IMR-90 (cell line): ENCODE results near the gene RASGRF1. TPM values are rescaled to one million over a fixed set of nuclear protein-coding genes. Genes with fewer than 3 reads are reported as not detected.
"Not testable (repeated sequence)": the region's sequence is repeated elsewhere in the genome, so short reads cannot be mapped to it uniquely, and the experiment has no call there.

Experiments used
- ATAC-seq: fragments of 200-7000 bp; cut with Tn5 transposase; 2 replicates; pipeline ENCODE4 v1.9.1; 2020; ENCODE audit warnings: low read depth, mild to moderate bottlenecking, moderate library complexity
- BruUV-seq: library from RNA; stranded (reverse); fragments of 400-500 nt; replicated peaks from 2 replicates; lab custom pipeline; 2021; lab: Mats Ljungman, UMichigan
- CTCF ChIA-PET: fragments of 300-600 bp; formaldehyde crosslinking; extraction: SDS; loops from one replicate; lab custom pipeline; 2021; ENCODE audit warnings: antibody characterized with exemption; lab: Yijun Ruan, JAX
- POLR2A ChIA-PET: fragments of 300-600 bp; sonication (Branson Sonifier 250); formaldehyde crosslinking; loops from one replicate; lab custom pipeline; 2022; ENCODE audit warnings: antibody characterized with exemption; ENCODE audit not compliant: unreplicated experiment; lab: Charles Lee
- DNase-seq: peaks from one replicate; pipeline ENCODE4 v3.0.0; 2013
- H2AFZ ChIP-seq: replicated peaks from 2 replicates; pipeline ENCODE3; 2013; ENCODE audit warnings: low read length, mild to moderate bottlenecking; ENCODE audit not compliant: poor library complexity
- H2AK5ac ChIP-seq: 2 replicates; pipeline ENCODE4 v1.6.1; 2013; ENCODE audit warnings: low read depth, low read length, inconsistent platforms
- H2AK9ac ChIP-seq: replicated peaks from 2 replicates; pipeline ENCODE3; 2013; ENCODE audit warnings: mild to moderate bottlenecking, low read depth, low read length, moderate library complexity; ENCODE audit not compliant: poor library complexity
- H2BK120ac ChIP-seq: 2 replicates; pipeline ENCODE4 v1.6.1; 2013; ENCODE audit warnings: low read depth, low read length, inconsistent platforms
- H2BK15ac ChIP-seq: 3 replicates; pipeline ENCODE4 v1.6.1; 2013; ENCODE audit warnings: low read depth, low read length, inconsistent platforms
- H2BK20ac ChIP-seq: 2 replicates; pipeline ENCODE4 v1.6.1; 2013; ENCODE audit warnings: low read depth, mild to moderate bottlenecking, inconsistent platforms, low read length, moderate library complexity
- H2BK5ac ChIP-seq: 2 replicates; pipeline ENCODE4 v1.6.1; 2013; ENCODE audit warnings: mild to moderate bottlenecking, low read depth, low read length, inconsistent platforms; ENCODE audit not compliant: poor library complexity, severe bottlenecking
- H3K14ac ChIP-seq: replicated peaks from 2 replicates; pipeline ENCODE4 v1.6.1; 2013; ENCODE audit warnings: low read depth, low read length, inconsistent platforms
- H3K18ac ChIP-seq: 2 replicates; pipeline ENCODE4 v1.6.1; 2013; ENCODE audit warnings: low read depth, low read length, control low read depth
- H3K23ac ChIP-seq: 2 replicates; pipeline ENCODE4 v1.6.1; 2013; ENCODE audit warnings: low read depth, low read length, inconsistent platforms
- H3K27ac ChIP-seq: 2 replicates; pipeline ENCODE4 v1.5.1; 2013; ENCODE audit warnings: mild to moderate bottlenecking, control low read depth, low read length; ENCODE audit not compliant: insufficient read depth
- H3K27me3 ChIP-seq: 2 replicates; pipeline ENCODE4 v1.6.1; 2013; ENCODE audit warnings: low read length; ENCODE audit not compliant: control insufficient read depth, insufficient read depth
- H3K36me3 ChIP-seq: 2 replicates; pipeline ENCODE4 v1.6.1; 2013; ENCODE audit warnings: low read length, mixed read lengths; ENCODE audit not compliant: control insufficient read depth, insufficient read depth
- H3K4ac ChIP-seq: 2 replicates; pipeline ENCODE4 v1.6.1; 2013; ENCODE audit warnings: low read depth, low read length, inconsistent platforms
- H3K4me1 ChIP-seq: 2 replicates; pipeline ENCODE4 v1.6.1; 2013; ENCODE audit warnings: low read length, mixed read lengths; ENCODE audit not compliant: control insufficient read depth, insufficient read depth
- H3K4me2 ChIP-seq: 2 replicates; pipeline ENCODE4 v1.6.1; 2013; ENCODE audit warnings: low read depth, mild to moderate bottlenecking, control low read depth, low read length, moderate library complexity
- H3K4me3 ChIP-seq: 2 replicates; pipeline ENCODE4 v1.5.1; 2013; ENCODE audit warnings: low read depth, mild to moderate bottlenecking, control low read depth, low read length, moderate library complexity; ENCODE audit not compliant: insufficient read depth
- H3K56ac ChIP-seq: 2 replicates; pipeline ENCODE4 v1.6.1; 2013; ENCODE audit warnings: low read length, inconsistent platforms; ENCODE audit not compliant: insufficient read depth; ENCODE audit errors: extremely low read depth
- H3K79me1 ChIP-seq, 2 experiments: 2 replicates each; pipeline ENCODE4 v1.6.1; 2013; ENCODE audit warnings: low read length in 2 of 2, inconsistent platforms in 1 of 2, low read depth in 1 of 2
- H3K9ac ChIP-seq: 2 replicates; pipeline ENCODE4 v1.6.1; 2013; ENCODE audit warnings: low read depth, low read length, control low read depth
- H3K9me1 ChIP-seq: 2 replicates; pipeline ENCODE4 v1.6.1; 2013; ENCODE audit warnings: low read length, inconsistent platforms; ENCODE audit not compliant: insufficient read depth
- H3K9me3 ChIP-seq: 2 replicates; pipeline ENCODE4 v1.6.1; 2013; ENCODE audit warnings: low read length; ENCODE audit not compliant: control insufficient read depth, insufficient read depth
- H4K20me1 ChIP-seq: 2 replicates; pipeline ENCODE4 v1.6.1; 2013; ENCODE audit warnings: low read length, inconsistent platforms; ENCODE audit not compliant: insufficient read depth
- H4K5ac ChIP-seq: 2 replicates; pipeline ENCODE4 v1.6.1; 2013; ENCODE audit warnings: mild to moderate bottlenecking, low read depth, low read length, control low read depth
- H4K8ac ChIP-seq, 2 experiments: 2 replicates each; pipeline ENCODE4 v1.6.1; 2013; ENCODE audit warnings: low read depth in 2 of 2, low read length in 2 of 2, control low read depth in 1 of 2, inconsistent platforms in 1 of 2
- H4K91ac ChIP-seq: 2 replicates; pipeline ENCODE4 v1.6.1; 2013; ENCODE audit warnings: low read depth, low read length, inconsistent platforms; ENCODE audit not compliant: insufficient read depth
- MAZ ChIP-seq: IDR thresholded peaks from 2 replicates; pipeline ENCODE4 v1.6.1; 2012; ENCODE audit warnings: low read depth, mild to moderate bottlenecking, low read length, improper control_type of control experiment, moderate library complexity, borderline replicate concordance
- NFE2L2 ChIP-seq: fragments of 150-350 bp; IDR thresholded peaks from 2 replicates; pipeline ENCODE4 v1.6.1; 2016; ENCODE audit warnings: low read depth, mild to moderate bottlenecking, low read length
- POLR2A ChIP-seq: IDR thresholded peaks from 2 replicates; pipeline ENCODE4 v1.6.1; 2012; ENCODE audit warnings: mild to moderate bottlenecking, low read depth, low read length
- WGBS, 2 experiments: methylation state at CpG; one replicate each; pipeline versions ENCODE4 v1.1.5 to v1.1.7; 2013; ENCODE audit warnings: missing lambda C conversion rate in 2 of 2; ENCODE audit not compliant: insufficient read length in 1 of 2; ENCODE audit errors: extremely low coverage in 2 of 2; 5-methylcytosine and 5-hydroxymethylcytosine counted together
- dilution Hi-C: fragments of 300-500 bp; cut with HindIII; formaldehyde crosslinking; loops from one replicate; pipeline ENCODE4 v1.14.3; 2018; ENCODE audit warnings: low sequenced_read_pairs; ENCODE audit not compliant: unreplicated experiment
- in situ Hi-C: fragments of 300-500 bp; cut with MboI; formaldehyde crosslinking; loops from 3 replicates; pipeline ENCODE4 v1.14.3; 2019; ENCODE audit warnings: low sequenced_read_pairs, inconsistent platforms, mixed read lengths
- intact Hi-C: fragments of 100-400 bp; cut with micrococcal nuclease; formaldehyde crosslinking; loops from 2 replicates; pipeline ENCODE4 v1.10.0; 2022
- polyA plus RNA-seq, 3 experiments: library from polyadenylated mRNA; depleted of rRNA; stranded (reverse); fragments of >200 nt; gene quantifications; 2 replicates each; pipeline ENCODE4 v1.2.3, GENCODE V29; 2012; ENCODE audit warnings: low replicate concordance in 1 of 3
- total RNA-seq: library from RNA; depleted of rRNA; stranded (reverse); fragments of >200 nt; gene quantifications from 2 replicates; pipeline ENCODE4 v1.2.3, GENCODE V29; 2012

The RASGRF1 gene
- total and polyA plus RNA-seq, 2 of the 4 experiments (the other 2 are of a cell fraction) = under 0.01 to 0.15 TPM

GRCh38 chr15:78995921-78996893 is 94.4 kb downstream of the RASGRF1 start (continued):
- no peak for TF ChIP-seq MAZ
- TF ChIP-seq NFE2L2 = no peak
- no peak for TF ChIP-seq POLR2A

- BruUV-seq, H3K27me3 ChIP-seq, H3K36me3 ChIP-seq, H4K5ac ChIP-seq, dilution Hi-C loops, H4K20me1 ChIP-seq, H2BK5ac ChIP-seq, H2AFZ ChIP-seq, ATAC-seq, CTCF ChIA-PET, H3K14ac ChIP-seq, H2BK120ac ChIP-seq, H3K4me3 ChIP-seq, H2BK15ac ChIP-seq, H4K91ac ChIP-seq, H3K9ac ChIP-seq, H2BK20ac ChIP-seq, H3K56ac ChIP-seq, H2AK9ac ChIP-seq, H2AK5ac ChIP-seq, in situ Hi-C loops, POLR2A ChIA-PET, H4K8ac ChIP-seq, H3K23ac ChIP-seq, H3K18ac ChIP-seq, H3K79me1 ChIP-seq, DNase-seq, H3K27ac ChIP-seq, H3K4ac ChIP-seq, H3K4me2 ChIP-seq, intact Hi-C loops, H3K9me3 ChIP-seq: not testable (repeated sequence)
- Histone ChIP-seq H3K4me1 (peaks cover 11% of the 10 kb centered on the region), H3K9me1 (peaks cover 16% of the 10 kb centered on the region)
- no CpG with 5 or more reads among the region's 6 CpGs for whole genome bisulfite sequencing, 2 experiments
Observed at GRCh38 chr15:78995161-78995560, 95.4 kb downstream of the RASGRF1 start.
